ENCODE measurements around the gene CRTC1.

Gene CRTC1

DNA sequence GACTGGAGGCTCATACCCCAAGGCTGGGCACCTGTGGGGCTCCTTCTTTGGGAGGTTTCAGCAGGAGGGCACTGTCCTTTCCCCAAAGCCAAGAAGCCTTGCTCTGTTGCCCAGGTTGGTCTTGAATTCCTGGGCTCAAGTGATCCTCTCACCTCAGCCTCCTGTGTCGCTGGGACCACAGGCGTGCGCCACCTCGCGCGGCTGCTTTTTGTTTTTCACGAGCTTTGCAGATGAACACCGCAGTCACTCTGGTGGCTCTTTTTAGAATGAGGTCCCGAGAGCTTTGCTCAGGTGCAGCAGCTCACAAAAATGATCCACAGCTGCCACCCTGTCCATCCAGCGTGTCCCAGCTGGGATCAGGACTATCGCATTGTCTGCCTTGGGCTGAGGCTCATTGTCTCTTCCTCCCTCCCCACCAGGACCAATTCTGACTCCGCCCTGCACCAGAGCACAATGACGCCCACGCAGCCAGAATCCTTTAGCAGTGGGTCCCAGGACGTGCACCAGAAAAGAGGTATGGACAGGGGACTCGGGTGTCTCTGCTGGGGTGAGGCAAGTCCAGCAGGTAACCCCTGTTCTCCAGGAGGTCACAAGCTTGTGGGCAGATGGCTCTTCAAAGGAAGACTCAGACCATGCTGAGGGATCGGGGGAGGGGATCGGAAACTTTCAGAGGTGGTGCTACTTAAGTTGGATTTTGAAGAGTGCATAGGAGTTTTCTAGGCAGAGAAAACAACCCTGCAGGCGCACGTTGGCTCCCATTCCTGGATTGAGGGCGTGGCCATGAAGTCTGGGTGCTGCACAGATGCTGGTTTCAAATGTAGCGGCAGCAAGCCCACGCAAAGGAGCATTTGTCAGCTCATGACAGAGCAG lies 66.1 kb downstream of the CRTC1 start:
- DNase-seq (ENCODE audit: low read depth) = no peak

DNA sequence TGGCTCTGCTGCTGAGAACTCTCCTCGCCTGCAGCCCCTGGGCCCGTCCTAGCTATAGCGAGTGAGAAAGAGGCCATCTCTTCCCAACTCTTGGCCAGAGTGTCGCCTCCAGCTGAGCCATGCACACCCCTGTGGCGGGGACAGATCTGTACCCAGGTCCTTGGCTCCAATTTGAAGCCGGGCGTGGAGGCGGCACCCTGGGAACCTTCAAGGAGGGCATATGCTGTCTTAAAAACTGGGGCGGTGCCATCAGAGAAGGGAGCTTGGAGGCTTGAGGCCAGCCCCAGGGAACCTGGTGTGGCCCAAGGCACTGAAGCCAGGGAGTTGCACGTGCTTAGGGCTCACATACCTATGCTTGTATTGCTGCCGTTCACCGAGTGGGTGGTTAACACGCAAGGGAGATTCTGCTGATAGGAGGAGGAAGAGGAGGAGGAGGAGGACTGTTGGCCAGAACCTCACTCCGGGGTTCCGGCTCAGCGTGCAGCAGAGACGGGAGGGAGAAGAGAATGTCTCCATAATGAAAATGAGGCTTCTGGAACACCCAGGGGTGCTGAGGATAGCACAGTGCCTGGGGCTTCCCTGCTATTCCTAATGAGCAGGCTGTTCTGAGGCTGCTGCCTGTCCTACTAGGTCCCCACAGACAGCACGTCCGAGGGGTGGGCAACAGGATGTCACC lies 67.0 kb downstream of the CRTC1 start:
- DNase-seq (ENCODE audit: low read depth) = no peak

DNA sequence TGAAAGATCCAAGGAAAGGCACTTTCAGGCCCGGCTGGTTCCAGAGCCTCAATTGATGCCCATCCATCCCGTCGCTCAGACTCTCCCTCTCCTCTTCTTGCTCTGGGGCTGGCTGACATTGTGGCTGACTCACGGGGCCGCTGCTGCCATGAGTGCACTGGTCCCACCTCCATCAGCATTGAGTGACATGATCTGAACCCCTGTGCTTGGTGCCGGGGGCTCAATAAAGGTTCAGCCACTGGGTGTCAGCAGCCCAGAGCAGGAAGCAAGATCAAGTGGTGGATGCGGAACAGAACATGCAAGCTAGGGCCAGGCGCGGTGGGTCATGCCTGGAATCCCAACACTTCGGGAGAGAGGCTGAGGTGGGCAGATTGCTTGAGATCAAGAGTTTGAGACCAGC lies 68.1 kb downstream of the CRTC1 start:
- no peak for DNase-seq (ENCODE audit: low read depth)

DNA sequence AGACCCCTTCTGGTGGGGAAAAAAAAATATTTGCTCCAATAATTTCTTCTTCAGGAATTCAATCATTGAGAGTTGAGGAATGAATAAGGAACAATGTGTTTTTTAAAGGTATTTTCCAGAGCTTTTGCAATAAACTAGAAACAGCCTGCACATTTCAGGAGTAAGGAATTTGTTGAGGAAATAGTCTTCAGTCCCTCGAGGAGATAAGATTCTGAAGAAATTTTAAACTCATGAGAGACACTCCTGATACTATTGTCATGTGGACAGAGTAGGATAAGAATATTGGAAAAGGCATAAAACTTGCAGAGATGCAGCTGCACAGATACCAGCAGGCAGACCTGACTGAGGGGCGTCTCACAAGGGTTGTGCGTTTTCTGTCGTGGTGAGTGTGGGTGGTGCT lies 71.0 kb downstream of the CRTC1 start:
- no peak for DNase-seq (ENCODE audit: low read depth)

DNA sequence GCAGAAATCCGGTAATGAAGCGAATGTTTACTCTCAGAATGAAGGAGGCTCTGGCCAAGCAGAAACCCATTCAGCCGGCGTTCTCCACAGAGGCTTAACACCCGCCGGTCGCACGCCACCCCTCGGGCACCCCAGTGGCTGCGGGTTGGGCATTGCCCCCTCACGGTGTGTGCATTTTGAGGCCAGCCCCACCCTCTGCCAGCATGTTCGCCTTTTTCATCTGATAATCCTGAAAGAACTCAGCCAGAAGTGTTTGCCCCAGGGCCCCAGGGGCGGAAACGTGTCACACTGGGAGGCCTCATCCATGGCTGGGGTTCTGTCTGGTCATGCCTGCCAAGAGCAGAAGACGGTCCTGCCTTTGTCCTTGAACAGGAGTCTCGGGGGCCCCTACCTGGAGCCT lies 73.4 kb downstream of the CRTC1 start:
- no peak for DNase-seq (ENCODE audit: low read depth)

DNA sequence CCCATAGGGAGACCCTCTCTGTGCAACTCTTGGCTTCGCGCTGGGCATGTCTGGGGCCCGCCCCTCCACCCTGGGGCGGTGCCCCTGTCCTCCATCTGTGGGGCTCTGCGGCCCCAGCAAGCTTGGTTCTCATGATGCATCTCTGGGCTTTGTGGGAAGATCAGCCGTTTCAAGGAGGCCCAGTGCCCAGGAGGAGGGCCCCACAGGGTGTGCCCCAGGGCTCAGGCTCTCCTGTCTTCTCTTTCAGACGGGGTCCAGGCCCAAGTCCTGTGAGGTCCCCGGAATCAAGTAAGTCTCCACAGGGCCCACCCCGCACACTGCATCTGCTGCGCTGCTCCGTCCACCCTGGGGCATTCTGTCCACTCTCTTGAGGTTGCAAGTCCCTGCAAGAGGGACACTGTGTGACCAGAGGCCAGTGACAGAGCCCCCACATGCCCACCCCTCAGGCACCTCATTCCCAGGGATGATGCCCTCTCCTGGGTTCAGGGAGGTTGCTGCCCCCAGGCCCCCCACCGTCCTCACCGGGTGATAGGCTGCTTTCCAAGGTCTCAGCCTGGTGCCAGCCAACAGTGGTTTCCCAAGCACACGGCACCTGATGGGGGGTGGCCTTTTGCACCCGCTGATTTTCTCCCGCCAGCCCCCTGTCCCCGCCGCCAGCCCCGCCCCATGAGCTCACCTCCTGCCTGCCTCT lies 76.0 kb downstream of the CRTC1 start:
- DNase-seq (ENCODE audit: low read depth) = no peak

DNA sequence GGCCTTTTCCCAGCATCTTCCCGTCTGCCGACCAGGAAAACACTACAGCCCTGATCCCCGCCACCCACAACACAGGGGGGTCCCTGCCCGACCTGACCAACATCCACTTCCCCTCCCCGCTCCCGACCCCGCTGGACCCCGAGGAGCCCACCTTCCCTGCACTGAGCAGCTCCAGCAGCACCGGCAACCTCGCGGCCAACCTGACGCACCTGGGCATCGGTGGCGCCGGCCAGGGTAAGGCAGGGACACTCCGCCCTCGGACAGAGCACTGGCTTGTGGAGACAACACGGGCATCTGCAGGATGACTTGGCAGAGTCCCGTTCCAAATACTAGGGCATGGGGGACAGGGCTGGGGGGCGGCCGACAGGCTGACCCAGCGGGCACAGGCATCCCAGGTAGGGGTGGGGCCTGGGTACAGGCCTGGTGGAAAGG lies 76.5 kb downstream of the CRTC1 start:
- DNase-seq (ENCODE audit: low read depth) = no peak

DNA sequence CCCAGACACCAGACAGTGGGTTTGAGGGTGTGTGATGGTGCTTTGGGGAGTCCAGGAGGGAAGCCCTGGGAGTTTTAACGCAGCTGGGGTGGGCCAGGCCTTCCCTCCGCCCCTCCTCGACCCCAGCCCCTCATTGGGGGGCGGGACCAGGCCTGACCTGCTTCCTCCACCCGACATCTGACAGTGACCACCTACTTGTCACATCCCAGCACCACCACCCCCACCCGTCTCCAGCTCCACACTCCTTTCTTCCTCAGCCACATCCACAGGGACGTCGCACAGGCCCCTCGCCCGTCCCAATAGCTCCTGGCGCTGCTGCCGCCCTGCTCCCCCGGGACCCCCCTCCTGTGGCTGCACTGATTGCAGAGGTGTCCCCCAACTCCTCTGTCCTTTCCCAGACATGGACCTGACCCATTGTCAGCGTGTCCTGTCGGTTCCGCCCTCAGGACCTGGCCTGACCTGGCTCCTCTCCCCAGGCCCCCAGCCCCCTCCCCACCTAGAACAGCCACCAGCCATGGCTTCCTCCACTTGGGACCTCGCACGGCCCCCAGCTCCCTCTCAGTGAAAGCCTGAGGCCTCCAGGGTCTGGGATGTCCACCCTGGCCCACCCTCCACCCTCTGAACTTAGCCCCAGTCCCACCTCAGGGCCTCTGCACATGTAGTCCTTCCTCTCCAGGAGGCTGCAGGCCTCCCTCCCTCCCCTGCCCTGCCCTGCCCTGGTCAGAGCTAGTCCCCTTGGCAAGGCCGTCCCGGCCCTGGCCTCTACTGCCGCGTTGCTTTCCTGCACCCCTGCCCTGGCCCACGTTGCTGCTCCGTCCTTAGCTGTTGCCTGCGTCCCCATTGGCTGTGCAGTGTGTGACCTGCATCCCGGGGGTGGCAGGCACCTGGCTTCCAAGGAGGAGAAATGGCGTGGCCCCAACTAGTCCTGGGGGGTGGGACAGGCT lies 77.2 kb downstream of the CRTC1 start:
- no peak for DNase-seq (ENCODE audit: low read depth)

DNA sequence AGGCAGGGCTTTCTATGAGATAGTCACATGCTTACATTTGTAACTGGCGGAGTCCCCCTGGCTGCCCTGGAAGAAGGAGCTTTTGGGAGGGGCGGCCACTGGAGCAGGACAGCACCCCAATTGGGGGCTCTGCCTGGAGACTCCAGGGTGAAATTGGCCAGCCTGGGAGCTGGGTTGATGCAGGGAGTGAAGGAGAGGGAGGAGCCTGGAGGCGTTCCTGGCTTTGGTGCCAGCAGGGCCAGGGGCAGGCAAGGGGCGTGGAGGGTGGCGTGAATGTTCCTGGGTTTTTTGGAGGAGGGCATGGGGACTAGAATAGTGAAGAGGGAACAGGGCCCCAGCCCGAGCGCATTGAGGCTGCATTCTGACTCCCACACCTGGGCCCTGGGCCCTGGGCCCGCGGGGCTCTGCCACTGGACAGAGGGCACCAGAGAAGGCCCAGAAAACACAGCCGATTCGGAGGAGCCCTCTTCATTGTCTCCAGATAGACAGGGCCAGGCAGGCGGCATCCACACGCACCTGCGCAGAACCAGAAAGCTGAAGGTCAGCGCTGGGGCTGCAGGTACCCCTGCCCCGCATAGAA lies 78.1 kb downstream of the CRTC1 start:
- no peak for DNase-seq (ENCODE audit: low read depth)

DNA sequence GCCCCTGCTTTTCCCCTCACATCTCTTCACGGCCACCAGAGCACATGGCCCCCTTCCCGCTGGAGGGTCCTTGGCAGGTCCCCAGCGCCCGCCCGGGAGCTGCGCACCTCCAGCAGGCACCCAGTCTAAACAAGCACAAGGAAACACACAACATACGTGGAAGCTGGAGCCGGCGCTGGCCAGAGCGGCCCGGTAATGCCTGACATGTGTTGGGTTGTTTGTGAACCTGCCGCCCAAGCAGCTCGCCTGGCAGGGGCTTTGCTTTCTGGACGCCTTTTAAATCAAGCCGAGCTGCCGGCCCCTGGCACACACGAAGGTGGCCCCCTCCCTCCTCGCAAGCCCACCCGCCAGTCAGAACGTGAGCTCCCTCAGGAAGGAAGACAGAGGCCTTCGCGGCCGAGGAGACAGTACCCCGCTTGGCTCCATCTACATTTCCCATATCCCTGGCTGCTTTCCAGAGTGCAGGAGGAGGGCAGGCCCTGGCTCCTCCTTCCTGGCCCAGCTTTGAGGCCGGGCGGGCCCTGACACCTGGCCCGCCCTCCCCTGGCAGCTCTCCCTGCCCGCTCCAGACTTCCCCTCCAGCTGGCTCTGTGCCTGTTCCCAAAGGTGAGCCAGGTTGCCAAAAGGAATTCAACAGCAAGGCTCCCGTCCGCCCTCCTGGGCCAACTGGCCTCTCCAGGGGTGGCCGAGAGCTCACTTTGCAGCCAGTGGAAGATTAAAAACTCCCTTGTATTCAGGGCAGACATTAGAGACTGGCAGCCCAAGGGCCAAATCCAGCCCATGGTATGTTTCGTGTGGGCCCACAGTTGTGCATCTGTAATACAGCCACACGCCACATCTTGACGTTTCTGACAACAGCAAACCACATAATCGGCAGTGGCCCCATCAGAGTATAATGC lies 78.9 kb downstream of the CRTC1 start:
- DNase-seq (ENCODE audit: low read depth) = no peak

DNA sequence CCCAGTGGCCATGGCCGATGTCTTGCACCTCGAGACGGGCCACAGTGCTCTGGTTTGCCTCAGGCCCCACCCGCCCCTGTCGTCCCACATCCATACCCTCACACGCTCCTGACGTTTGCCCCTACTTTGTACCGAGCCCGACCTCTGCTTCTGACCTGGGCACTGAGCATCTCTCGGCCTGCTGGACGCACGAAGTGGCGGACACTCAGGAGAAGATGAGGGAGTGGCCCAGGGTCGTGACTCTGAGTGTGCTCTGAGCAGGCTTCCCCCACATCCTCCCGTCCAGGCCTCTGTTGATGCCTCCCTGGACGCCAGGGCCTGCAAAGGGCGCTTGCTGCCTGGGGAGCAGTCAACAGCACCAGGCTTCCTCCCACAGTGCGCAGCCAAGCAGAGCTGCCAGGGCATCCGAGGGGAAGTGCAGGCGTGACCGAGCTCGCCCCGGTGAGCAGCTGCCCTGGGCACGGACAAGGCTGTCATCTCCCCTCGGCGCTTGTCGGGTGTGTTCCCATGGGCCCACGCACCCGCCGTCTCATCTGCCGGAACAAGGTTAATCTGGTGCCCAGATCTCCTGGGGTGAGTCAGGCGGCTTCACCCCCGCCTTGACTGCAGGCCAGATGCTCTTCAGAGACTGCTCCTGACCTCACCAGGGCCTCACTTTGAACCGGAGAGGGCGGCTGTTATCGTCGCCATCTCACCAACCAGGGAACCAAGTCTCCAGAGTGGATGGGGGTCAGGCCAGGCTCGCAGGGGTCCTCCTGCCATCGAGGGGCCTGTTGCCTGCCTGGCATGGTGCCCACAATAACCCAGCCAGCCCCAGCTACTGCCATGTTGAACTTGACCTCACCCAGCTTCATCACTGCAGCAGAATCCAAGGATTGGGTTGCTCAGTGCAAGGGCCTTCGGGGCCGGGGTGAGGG lies 80.5 kb downstream of the CRTC1 start:
- no peak for DNase-seq (ENCODE audit: low read depth)

DNA sequence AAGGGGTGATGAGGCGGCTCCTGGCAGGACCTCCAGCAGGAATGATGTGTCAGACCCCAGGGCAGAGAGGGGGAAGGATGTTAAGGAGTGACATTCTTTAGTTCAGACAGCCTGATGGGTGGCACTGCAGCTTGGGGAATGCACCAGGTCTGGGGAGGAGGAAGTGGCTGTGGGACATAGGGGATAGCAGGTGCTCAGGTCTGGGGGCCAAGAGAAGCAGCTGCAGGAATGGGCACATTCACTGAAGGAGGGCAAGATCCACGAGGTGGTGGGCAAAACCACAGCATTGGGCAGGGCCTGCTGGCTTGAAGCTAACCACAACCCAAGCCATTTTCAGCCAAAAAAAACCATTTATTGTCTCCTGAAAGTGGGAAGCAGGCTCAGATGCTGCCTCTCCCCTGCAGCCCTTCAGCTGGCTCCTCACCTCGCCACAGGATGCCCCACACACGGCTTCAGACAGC lies 81.1 kb downstream of the CRTC1 start:
- DNase-seq (ENCODE audit: low read depth) = no peak

DNA sequence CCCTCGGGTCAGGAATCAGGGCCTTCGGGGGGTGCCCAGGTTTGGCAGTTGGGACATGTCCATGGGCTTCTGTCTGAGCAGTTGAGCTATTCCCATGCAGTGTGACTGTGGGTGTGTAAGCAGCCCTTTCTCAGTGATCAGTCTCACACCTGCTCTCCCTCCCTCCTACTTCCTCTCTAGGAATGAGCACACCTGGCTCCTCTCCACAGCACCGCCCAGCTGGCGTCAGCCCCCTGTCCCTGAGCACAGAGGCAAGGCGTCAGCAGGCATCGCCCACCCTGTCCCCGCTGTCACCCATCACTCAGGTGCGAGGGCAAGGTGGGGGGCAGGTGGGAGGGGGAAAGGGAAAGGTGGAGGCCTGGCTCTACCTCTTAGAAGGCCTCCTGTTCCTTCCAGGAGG lies 81.7 kb downstream of the CRTC1 start:
- DNase-seq (ENCODE audit: low read depth) = no peak

DNA sequence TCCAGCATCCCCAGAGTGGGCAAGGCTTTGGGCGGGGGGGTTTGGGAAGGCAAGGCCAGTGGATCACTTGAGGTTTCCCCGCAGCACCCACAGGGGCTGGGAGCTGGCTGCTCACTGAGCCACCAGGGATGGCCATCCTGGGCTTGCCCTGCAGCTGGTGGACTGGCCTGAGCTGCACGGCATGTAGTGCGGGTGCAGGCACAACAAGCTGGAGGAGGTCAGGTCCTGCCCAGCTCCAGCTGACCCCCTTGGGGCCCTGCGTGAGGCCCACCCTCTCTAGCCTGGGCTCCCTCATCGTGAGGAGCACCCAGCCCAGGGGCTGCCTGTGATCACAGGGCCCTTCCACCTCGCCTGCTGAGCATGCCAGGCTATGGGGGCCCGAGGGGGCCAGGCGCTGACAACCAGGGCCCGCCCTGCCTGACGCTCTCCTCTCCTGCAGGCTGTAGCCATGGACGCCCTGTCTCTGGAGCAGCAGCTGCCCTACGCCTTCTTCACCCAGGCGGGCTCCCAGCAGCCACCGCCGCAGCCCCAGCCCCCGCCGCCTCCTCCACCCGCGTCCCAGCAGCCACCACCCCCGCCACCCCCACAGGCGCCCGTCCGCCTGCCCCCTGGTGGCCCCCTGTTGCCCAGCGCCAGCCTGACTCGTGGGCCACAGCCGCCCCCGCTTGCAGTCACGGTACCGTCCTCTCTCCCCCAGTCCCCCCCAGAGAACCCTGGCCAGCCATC lies 84.7 kb downstream of the CRTC1 start:
- no peak for DNase-seq (ENCODE audit: low read depth)

DNA sequence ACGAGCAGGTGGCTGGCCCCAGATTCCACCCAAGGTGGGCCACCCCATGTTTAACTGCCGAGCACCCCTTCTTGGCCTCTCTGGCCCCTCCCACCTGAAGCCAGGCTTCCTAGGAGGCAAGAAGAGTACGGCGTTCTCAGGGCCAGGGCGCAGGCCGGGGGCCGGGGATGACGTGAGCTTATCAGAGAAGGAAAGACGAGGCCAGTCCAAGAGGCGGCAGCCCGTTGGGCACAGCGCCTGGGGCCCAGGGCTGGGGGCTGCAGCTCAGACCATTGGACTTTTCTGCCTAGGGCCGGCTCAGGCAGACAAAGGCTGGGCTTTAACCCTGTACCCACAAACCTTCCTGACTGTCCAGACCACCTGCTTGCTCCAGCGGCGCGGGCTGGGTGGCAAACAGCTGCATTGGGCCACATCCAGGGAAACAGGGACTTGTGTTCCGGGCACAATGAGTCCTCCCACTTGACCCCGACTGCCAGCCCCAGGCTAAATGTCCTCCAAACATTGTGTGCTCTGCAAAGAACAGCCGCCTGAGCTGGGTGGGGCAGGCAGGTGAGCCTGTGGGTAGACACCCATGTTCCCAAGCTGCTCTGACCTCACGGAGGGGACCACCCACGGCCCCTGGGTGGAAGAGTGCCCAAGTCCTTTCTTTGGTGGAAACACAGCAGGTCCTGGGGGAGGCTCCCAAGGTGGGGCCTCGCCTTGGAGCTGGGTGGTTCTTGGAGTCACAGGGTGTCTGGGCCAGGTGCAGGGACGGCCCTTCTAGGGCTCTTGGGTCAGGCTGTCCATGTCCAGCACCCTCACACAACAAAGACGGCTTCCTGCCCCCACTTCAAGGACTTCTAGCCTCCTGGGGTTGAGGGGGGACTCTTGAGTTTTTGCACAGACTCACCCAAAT lies 85.8 kb downstream of the CRTC1 start:
- DNase-seq (ENCODE audit: low read depth) = no peak

DNA sequence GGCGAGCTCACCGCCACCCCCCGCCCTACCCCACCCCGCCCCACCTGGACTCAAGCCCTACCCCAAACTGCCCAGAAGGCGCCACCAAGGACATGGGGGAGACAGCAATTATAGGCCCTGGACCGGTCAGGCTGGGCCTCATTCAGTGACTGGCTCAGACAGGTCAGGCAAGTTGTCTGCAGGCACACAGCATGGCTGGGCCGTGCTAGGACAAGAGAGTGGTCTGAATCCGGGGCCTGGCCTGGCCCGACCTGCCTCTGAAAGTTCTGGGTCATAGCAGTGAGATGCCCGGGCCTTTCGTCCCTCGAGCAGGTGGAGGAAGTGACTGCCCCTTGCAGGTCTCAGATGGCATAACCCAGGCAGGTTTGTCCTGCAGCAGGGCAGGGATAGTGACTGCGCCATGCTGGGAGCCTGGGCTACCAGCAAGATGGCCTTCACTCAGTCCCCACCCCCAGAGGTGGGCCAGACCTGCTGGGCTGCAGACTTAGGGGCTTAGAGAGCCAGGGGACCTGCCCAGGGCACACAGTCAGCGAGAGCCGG lies 86.6 kb downstream of the CRTC1 start:
- DNase-seq (ENCODE audit: low read depth) = no peak

DNA sequence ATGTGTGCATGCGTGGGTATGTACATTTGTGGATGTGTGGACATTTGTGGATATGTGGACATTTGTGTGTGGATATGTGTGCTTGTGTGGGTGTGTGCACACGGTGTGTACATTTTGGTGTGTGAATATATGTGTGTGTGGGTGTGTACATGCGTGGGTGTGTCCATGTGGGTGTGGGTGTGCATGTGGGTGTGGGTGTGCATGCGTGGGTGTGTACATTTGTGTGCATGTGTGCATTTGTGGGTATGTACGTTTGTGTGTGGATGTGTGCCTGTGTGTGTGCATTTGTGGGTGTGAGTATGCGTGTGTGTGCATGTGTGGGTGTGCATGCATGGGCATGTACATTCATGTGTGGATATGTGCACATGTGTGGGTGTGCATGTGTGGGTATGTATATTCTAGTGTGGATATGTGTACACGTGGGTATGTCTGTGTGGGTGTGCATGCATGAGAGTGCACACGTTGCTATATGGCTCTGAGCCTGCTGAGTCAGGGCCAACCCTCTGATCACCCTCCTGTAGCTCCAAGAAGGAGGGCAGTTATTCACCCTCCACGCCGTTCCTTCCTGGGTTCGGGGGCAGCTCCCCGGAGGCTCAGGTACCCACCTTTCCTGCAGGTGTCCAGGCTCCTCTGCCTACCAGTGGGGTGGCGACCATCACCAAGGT lies 87.3 kb downstream of the CRTC1 start:
- DNase-seq (ENCODE audit: low read depth) = no peak
